Inflammatory macrophage (primary cell): ENCODE results near the gene SURF6.
A peak's percentile ranks its signal among the peaks of the same experiment; 100 is the strongest.

ENCODE experiments used
- DNase-seq, 2 donors: peaks; one replicate each; pipeline ENCODE4 v3.0.0-alpha.2; 2020 to 2022

Gene SURF6

DNA sequence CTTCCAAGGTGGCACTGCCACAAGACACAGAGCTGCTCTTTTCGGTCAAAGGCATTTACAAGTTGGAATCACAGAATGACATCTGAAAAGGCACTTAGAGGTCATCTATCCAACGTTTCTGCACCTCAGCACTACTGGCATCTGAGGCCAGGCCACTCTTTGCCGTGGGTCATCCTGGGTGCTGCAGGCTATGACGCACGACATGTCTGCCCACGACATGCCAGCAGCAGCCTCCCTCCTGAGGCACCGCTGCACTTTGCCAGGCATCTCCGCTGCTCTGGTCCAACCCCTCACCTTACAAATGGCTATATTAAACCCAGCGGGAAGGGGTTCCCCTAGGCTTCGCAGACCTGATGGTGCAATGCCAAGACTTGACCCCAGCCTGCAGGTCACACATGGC, 31.8 kb upstream of the SURF6 start:
- DNase-seq, result no peak

DNA sequence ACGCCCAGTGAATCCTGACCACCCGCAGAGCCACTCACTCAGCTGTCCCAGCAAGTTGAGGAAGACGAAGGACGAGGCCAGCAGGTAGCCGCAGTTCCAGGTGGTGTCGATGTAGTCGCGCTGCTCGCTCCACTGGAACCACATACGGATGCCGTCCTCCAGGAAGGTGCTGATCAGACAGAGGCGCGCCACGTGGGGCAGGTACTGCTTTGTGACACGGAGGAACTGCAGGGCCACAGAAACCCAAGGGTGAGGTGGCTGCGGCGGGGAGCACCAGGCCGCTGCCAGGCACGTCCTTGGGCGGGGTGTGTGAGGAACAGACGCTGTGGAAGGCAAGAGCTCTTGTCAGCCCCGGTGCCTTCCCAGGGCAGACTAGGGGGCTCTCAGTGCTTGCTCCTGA, 31.2 kb upstream of the SURF6 start:
- no peak for DNase-seq

DNA sequence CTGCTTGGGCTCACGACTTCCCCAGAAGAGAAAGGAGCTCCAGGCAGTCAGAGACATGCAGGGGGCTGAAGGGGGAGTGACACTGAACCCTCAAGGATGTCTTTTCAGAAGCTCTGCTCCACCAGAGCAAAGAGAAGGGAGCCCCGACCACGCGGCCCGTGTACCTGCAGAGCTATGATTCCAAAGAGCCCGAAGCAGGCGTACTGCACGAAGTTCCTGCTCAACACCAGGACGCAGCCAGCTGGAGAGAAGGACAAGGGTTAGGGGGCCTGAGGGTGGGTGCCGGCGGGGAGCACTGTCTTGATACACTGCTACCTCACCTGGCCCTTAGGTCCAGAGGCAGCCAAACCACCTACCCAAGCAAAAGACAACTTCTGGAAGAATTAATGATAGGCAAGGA, 30.4 kb upstream of the SURF6 start:
- no peak for DNase-seq

DNA sequence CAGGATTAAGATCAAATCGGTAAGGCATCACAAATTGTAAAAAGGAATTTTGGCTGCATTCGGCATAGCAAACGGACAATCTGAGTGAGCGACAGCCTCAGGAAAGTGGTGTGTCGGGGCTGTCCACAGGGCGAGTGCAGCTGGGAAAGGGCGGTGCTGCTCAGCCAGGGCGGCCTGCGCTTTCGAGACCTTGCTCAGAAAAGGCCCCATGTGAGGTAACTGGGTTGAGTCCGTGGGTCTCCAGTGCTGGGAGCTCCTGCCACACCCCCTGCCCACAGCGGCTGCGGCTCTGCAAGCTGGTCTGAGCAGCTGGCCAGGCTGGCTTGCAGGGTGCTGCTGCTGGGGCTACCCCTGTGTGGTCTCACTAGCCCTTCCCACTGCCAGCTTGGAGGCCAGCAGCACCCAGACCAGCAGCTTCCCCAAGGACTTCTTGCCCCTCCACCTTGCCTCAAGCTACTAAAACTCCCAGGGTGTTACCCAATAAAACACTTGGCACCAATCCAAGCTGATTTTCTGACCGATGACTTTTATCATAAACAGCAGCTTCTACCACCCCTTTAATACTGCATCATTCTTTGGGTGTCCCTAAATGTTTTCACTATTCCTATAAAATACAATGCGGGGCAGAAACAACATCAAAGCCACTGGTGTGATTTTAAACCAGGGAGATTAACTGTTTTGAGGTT, 26.5 kb upstream of the SURF6 start:
- DNase-seq, result no peak

DNA sequence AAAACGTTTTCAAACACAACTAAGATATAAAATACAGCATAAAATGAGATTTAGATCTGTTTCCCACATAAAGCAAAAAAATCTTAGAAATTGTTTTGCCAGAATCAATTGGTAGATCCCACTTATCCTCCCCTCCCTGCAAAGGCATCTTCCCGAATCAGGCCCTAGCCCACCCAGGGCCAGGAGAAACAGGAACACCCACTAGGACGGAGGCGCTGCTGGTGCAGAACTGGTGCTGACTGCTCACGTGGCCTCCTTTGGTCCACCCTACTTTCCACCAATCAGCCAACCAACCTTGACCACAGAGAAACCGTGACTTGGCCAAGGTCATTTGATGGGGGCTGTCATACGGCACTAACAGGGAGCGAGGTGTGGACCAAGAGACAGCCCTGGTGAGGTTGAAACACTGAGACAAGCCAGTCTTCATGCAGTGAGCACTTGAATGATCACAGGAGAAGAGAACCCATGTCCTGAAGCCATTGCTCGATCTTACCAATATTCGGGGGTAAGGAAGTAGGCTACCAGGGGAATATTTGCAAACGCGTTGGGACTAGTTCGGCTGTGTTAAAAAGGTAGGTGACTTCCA, 25.6 kb upstream of the SURF6 start:
- DNase-seq, result no peak

DNA sequence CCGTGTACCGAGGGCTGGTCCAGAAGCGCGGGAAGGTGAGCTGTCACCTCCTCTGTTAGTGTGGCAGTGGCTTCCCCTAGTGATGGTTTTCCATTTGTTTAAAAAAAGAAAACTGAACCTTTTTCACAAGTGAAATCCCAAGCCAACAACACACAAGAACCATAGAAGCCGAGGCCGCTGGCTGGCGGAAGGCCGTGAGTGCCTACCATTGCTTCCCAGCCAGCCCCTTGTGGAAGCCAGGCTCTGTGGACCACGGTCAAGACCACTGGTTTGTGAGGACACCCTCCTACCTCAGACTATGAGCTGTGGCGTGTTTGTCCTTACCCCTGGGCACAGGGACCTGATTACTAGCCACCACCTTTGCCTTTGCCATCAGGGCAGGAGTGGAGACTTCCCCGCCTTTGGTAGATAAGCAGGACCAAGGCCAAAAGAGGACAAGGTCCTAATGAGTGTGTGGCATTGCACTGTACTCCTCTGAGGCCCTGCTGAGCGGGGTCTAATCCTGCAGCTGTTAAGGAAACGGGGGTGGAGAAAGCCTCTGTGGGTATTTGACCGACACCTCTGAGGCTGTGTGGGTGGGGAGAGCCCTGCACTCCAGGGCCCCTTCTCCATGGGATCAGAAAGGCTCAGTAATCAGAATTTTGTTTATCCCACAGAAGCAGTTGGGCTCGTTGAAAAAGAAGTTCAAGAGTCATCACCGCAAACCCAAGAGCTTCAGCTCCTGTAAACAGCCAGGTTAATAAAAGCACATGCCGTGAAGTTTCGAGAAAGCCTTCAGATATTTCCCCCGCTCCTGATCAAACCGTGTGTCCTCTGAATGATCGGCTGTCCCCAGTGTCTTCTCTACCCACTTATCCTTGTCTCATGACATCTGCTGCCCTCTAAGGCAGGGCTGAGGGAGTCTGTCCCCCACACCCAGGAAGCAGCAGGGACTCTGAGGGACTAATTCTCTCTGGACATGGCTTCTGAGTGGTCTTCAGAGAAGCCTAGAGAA, 24.7 kb upstream of the SURF6 start:
- no peak for DNase-seq

DNA sequence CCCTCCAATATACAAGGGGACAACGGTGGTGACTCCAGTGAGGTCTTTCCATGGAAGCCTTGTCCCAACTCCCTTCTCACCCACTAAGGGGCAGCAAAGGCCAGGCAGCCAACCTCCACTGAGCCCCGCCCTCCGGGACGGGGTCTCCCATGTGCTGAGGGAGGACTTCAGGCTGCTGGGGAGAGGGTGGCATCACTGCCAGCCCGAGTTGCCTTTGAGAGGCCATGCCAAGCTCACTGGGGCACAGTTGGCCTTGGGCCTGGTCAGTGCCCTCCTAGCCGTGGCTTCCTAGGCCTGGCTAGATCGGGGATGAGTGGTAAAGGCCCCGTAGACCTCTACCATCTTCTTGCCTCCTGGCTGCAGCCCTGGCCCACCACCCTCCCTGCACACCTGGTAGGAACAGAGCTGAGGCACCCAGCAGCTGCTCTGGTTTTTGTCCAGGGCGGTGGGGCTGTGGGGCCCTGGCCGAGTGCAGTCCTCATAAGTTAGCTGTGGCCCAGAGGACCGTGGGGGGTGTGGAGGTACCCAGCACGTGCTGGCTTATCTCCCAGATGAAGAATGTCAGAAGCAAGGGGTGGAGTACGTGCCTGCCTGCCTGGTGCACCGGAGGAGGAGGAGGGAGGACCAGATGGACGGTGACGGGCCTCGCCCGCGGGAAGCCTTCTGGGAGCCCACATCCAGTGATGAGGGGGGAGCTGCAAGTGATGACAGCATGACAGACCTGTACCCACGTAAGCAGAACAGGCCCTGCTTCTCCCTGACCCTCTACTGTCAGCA, 23.6 kb upstream of the SURF6 start:
- DNase-seq, result no peak

DNA sequence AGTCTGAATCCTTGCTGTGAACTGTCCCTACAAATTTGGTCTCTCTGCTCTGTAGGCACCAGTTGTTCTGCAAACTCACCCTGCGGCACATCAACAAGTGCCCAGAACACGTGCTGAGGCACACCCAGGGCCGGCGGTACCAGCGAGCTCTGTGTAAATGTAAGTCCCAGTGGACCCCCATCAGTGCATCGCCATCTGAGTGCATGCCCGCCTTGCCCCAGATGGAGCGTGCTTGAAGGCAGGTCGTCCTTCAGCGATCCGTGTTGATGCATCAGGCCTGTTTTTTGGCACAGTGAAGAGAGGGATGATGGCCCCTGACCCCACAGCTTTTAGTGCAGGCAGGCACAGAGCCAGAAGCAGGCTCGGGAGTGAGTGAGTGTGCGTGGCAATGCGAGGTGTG, 21.7 kb upstream of the SURF6 start:
- no peak for DNase-seq

DNA sequence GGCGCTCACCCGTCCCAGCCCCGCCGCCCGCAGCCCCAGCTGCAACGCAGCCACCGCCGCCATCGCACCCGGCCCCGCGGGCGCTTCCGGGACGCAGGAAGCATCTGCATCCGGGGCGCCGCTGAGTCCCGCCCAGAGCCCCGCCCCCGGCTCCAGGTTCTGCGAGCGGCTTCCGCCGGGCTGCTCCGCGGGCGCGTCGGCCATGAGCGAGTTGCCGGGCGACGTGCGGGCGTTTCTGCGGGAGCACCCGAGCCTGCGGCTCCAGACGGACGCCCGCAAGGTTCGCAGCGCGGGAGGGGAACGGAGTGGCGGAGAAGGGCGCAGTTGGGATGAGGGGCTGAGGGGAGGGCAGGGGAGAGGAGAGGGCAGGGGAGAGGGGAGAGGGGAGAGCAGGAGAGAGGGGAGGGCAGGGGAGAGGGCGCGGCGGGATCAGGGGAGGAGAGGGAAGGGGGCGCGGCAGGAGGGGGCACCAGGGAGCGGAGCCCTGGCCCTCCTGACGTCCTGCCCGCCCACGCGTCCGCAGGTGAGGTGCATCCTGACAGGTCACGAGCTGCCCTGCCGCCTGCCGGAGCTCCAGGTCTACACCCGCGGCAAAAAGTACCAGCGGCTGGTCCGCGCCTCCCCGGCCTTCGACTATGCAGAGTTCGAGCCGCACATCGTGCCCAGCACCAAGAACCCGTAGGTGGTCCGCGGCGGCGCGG, 20.6 kb upstream of the SURF6 start, which contains the start of the genes SURF1 and SURF2:
SURF1 (minus strand) TSS at position 97 of the 701 bp plus-strand sequence; CDS start at position 63, 34 bp downstream.
SURF2 (plus strand) TSS at position 160 of the 701 bp plus-strand sequence; CDS start at position 203, 43 bp downstream.
- peak; percentile 82 to 90 for DNase-seq

DNA sequence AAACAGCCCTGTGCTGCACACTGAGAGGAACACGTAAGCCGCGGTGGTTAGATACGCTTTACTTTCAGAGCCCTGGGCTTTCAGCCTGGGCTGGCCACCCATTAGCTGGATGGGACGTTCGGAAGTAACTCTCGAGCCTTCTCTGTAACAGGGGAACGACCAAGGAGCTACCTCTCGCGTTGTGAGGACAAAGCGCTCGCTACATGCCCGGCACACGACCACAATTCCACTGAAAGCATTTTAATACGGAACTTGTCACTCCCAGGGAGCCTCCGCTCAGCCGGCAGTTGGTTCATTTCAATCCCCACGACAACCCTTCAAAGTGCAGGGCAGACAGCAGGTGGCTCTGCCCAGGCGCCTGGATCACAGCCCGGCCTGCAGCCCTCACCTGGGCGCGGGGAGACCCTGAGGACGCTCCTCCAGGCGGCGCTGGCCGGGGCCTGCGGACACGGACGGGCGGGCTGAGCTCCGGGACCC, 19.9 kb upstream of the SURF6 start:
- DNase-seq, result no peak

DNA sequence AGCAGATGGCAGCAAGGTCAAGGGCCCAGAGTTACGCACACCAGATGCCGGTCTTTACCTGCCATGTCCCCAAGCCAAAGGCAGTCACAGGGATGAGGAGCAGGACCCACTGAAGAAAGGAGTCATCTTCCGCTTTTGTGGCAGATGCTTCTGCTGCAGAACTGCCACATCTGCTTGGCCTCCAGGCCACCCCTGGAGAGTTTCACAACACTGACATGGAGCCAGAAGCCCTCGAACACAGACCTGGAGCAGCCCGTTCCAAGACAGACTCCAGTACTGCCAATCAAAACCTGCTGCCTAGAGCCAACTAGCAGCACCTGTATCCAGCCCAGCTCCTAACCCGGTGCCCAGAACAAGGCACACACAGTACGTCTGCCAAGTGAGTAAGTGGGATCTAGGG, 18.8 kb upstream of the SURF6 start:
- DNase-seq, result no peak

DNA sequence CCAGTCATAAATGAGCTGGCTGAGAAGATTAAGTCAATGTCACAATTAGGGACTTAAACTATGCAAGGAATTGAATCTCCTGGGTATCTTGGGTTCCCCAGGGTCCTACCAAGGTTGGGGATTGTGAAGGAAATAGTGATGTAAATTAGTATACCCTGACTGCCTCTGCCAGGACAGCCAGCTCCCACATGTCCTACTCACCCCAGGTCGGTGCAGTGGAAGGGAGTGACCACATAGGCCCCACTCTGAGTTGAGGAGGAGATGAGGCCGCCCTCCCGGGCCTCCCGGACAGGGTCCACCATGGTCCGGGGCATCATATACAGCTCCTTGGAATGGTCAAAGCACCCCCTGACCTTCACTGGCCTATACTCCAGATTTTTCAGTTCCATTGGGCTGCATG, 17.6 kb upstream of the SURF6 start:
- DNase-seq, result no peak

DNA sequence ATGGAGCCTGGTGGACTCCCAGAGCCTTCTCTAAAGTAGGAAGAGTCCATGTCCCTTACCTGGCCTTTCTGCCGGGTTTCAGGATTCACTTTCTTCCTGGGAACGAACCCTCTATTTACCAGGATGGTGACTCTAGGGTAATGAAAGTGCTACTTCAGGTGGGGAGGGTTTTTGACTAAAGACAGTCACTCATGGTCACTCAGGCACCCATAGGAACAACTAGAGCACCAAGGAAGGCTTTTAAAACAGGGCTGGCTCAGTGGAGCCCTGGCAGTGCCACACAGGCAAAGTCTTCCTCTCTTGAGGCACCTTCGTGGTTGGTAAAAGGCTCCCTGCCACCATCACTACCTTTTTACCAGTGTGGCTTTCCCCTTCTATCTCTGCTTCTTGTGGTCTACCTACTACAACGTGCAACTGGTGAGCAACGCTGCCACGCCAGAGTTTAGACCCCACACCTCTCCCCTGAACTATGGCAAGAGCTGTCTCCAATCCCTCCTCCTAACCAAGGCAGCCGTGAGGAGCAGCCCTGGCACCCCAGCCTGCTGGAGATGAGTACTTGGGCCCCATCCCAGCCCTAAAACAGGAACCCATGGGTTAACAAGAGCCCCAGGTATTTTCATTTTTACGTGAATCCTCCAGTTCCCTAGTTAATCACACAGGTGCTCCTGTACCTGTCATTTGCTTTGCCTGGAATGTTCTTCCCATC, 16.8 kb upstream of the SURF6 start:
- no peak for DNase-seq

DNA sequence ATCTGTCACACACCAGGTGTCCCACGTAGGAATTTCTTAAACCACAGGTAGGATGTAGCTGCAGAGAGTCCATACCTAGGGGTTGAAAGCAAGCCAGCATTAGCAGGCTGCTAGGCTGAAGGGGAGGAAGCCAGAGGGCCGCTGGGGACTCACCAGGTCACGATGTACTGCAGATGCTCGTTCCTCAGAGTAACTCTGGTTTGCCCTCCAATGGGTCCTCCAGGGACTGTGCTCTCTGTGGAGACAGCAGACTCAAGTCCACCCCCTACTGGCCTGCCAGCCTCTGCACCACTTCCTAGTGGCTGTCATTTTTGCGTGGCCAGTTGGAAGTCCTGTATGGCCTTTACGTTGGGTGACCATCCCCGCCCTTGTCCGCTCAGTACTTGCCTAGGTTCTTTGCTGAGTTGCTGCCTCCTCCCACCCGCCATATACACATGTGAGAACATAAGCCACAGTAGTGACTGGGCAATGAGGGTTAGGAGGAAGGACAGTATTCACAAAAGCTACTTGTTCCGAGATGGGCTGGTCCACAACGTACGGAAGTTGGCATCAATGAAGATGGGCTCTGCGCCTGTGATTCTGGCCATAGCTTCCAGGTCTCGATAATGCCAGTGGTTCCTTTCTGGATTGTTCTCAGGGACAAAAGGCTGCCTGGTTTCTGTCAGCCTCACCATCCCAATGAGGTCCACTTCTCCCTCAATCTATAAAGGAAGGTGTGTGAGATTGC, 16.1 kb upstream of the SURF6 start:
- DNase-seq, result peak; percentile 71 to 79

DNA sequence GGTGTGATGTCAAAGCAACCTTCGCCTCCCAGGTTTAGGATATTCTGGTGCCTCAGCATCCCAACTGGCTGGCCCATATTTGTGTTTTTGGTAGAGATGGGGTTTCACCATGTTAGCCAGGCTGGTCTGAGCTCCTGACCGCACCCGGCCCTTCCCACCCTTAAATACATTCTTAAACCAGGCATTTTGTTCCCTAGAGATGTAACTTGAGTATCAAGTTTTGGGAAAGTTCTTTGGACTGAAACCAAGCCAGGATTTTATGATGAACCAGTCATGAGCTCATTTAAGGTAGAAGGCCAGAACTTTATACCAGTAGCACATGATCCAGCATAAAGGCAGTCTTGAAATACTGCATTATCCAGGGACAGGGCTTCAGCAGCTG, 15.5 kb upstream of the SURF6 start:
- no peak for DNase-seq

DNA sequence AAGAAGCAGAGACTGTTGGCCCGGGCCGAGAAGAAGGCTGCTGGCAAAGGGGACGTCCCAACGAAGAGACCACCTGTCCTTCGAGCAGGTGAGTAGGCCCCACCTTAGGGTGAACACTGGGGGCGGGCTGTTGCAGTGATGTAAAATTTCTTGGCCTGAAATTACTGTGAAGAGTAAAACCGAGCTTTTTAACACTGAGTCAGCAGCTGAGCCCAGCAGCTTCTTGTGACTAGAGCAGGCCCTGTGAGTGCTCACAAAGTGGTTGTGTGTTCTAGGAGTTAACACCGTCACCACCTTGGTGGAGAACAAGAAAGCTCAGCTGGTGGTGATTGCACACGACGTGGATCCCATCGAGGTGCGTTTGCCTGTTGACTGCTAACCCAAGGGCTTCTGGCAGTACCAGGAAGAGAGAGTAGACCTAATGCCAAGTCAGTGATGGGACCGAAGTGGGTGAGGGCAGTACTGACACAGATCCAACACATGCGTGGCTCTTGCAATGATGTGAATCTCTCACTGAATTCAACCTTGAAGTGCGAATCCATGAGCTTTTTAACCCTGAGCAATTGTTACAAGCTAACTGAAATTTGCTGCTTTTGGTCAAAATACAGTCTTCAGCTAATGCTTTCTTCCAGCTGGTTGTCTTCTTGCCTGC, 14.1 kb upstream of the SURF6 start:
- no peak for DNase-seq

DNA sequence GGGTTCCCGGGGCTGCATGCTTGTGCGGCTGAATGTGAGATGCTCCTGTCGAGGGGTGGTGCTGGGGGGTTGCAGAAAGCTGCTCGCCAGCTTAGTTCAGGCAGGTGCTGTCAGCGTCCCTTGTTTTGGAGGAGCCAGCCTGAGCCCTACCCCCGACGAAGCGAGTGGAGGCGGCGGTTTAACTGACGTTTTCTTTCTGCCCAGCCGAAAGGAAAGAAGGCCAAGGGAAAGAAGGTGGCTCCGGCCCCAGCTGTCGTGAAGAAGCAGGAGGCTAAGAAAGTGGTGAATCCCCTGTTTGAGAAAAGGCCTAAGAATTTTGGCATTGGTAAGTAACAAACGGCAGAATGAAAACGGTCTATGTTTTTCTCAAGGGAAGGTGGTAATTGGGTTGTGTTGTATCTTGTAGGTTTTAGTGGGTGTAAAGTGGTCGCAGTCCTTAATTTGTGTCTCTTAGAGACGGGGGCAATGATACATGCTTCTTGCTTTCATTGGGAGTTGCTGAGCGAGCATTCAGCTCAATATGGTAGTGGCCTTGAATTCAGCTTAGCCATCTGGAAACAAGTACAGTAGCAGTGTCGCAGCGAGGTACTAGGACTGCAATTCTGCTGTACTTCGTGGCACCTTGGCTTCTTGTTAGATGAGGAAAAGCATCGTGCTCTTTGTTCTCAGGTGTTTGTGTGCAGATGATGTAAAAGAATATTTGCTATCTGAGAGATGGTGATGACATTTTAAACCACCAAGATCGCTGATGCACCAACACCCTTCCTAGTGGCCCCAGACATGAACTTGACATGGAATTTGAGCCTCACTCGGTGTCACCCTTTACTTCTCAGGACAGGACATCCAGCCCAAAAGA, 13.0 kb upstream of the SURF6 start:
- no peak for DNase-seq

DNA sequence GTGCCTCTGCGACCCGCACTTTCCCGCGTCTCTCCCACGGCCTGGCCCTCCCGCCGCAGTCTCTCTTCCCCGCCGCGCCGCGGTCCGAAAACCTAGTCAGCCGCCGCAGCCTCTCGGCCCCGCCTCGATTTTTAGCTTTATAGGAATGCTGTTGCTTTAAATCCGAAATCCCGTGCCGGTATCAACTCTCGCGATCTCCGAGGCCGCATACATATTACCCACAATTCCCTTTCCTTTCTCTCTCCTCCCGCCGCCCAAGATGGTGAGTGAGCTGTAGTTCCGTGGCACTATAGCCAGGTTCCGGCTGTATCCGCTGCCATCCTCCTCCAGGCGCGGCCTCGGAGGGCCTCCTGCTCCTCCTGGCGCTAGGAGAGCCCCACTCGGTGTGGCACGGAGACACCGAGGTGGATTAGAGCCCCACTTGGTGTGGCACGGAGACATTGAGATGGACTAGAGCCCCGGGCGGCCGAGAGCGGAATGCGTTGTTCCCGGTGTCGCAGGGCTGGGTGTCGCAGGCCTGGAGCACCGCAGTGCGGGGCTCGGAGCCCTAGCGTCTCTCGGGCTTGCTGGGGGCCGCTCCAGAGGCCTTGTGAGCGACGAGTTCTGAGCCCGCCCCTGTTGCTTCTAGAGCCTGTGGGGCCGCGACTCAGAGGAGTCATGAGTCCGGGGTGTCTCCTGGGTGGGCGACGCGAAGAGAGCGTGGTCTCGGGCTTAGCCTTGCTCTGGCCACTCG, 12.2 kb upstream of the SURF6 start, which contains the start of the genes MED22 and RPL7A:
MED22 (minus strand) TSS at position 147 of the 733 bp plus-strand sequence. CDS start 1,469 bp downstream, outside the sequence.
RPL7A (plus strand) TSS at position 234 of the 733 bp plus-strand sequence; CDS start at position 260, 26 bp downstream.
- peak; percentile 98 for DNase-seq
